MG63 (cell line): ENCODE data around the gene ACTN4. TPM values are rescaled to one million over a fixed set of nuclear protein-coding genes. Genes with fewer than 3 reads are reported as not detected.

Experiments
- DNase-seq: peaks from one replicate; pipeline ENCODE4 v3.0.0-alpha.2; 2020
- H3K27me3 ChIP-seq: fragments of 250-450 bp; sonication (Bioruptor Pico); 2 replicates; pipeline ENCODE4 v1.5.1; 2020; ENCODE audit warnings: mild to moderate bottlenecking, moderate library complexity
- H3K36me3 ChIP-seq: fragments of 250-450 bp; sonication (Bioruptor Pico); 2 replicates; pipeline ENCODE4 v1.5.1; 2020; ENCODE audit warnings: mild to moderate bottlenecking, moderate library complexity
- H3K4me3 ChIP-seq: fragments of 250-450 bp; sonication (Bioruptor Pico); 2 replicates; pipeline ENCODE4 v1.5.1; 2020; ENCODE audit warnings: mild to moderate bottlenecking, moderate library complexity
- H3K9me3 ChIP-seq: fragments of 250-450 bp; sonication (Bioruptor Pico); 2 replicates; pipeline ENCODE4 v1.5.1; 2020; ENCODE audit warnings: mild to moderate bottlenecking, moderate library complexity
- total RNA-seq: library from RNA; depleted of rRNA; stranded (reverse); fragments of >200 nt; shearing (Covaris generic); gene quantifications from 2 replicates; pipeline ENCODE4 v1.2.3, GENCODE V29; 2014; ENCODE audit warnings: low replicate concordance

ACTN4 gene
- total RNA-seq, 1 experiment from 2014 or later = 621 TPM

DNA sequence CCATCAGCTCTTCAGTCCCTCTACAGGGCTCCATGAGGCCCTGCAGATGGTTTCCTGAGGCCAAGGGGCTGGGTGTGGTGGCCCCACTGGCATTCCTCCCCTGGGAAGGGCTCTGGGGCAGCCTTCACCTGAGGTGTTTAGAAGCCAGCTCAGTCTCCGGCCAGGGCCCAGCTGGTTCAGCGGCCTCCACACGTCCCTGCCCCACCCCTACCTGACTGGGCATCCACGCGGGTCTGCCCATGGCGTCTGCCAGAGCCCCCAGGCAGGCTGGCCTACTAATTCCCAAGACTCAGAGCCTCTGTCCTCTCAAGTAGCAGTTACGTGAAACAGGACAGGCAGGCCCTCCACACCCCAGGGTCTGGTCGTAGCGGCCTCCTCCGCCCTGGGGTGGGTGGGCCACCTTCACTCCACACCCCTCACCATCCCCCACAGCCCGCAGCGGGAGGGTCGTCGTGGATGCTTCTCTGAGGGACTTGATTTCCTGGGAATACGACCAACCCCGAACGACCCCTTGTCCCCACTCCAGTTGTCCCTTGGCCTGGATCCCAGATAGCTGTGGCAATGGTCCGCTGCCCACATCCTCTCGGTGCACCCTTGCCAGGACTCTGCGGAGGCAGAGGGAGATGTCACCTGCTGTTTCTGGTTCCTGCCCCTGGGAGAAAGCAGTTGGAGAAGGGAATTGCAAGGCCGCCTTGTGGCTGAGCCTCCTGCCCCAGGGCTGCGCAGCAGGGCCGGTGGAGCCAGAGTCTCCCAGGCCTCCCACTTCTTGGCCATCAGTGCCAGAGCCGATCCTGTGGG lies 72.5 kb downstream of the ACTN4 start:
- H3K4me3 ChIP-seq = no peak overlapping the region
- no peak for DNase-seq
- no peaks in the 10 kb centered on the region for H3K27me3 ChIP-seq
- peaks cover 100% of the 10 kb centered on the region for H3K36me3 ChIP-seq
- no peaks in the 10 kb centered on the region for H3K9me3 ChIP-seq

DNA sequence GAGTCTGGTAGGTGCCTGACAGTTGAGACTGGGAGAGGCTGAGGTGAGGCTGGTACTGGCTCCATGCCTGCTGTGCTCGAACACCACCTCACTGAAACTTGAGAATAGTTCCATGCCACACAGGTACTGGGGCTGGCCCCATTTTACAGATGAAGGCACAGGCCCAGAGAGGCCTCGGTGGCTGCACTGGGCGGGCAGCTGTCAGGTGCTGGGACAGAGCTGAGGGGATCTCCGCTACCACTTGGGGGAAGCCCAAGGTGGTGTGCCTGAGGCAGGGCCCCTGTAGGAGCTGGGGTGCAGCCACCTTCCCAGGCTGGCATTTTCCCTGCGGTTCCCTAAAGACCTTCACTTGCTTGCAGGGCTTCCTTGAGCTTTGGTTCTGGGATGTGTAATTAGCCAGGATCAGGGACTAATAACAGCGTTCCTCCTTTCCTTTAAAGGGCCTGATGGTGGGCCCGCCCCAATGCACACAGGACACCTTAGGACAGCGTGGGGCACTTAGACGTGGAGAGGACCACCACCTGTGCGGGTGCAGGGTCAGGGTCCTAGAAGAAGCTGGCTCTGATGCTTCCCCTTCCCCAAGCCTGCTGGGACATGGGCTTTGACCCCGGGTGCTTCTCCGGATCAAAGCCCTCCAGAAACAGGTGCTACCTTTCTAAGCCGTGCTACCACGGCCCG lies 73.2 kb downstream of the ACTN4 start:
- no peaks in the 10 kb centered on the region for H3K27me3 ChIP-seq
- H3K4me3 ChIP-seq = no peak overlapping the region
- DNase-seq = no peak
- no peaks in the 10 kb centered on the region for H3K9me3 ChIP-seq
- H3K36me3 ChIP-seq = peaks cover 100% of the 10 kb centered on the region

DNA sequence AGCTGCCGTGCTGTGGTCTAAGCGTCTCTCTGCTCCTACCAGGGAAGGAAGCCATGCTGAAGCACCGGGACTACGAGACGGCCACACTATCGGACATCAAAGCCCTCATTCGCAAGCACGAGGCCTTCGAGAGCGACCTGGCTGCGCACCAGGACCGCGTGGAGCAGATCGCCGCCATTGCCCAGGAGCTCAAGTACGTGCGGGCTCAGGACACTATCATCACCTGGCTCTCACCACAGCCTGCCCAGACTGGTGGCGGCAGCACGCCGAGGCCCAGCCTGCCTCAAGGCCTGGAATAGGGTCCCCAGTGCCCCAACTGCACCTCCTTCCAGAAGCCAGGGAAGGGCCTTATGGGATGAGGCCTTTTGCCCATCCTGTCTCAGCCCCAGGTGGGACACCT lies 74.0 kb downstream of the ACTN4 start:
- Histone ChIP-seq H3K4me3 (no peak overlapping the region), H3K27me3 (no peaks in the 10 kb centered on the region), H3K9me3 (no peaks in the 10 kb centered on the region), H3K36me3 (peaks cover 100% of the 10 kb centered on the region)
- no peak for DNase-seq

DNA sequence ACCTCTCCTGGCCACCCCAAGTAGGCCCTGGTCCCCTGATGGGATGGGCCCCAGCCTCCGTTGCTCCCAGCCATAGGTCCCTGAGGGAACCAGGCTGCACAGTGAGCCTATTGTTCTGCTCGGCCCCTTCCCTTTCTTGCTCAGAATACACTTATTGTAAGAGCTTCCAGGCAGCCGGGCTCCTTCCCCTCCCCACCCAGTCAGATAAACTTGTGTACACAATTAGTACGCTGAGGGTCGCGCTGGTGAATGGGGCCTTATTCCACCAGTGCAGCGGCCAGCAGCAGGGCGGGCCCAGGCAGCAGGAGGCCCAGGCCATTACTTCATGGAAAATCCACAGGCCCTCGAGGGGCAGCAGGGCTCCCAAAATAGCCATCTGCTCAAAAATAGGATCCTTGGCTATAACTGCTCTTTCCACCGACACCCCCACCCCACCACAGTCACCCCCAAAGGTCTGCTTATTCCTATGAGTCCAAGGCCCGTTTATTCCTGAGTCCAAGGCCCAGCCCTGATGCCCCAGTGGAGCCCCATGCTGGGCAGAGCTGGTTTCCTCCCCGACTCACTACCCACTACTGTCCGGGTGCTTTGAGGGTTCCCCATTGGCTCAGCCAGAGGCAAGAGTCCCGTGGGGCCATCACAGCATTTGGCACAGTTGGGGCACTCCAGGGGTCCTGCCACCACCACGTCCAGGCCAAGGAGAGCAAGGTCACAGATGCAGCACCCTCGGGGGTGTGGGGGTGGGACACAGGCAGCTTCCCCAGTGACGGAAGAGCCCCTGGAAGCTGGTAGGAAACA lies 74.7 kb downstream of the ACTN4 start:
- DNase-seq = no peak
- Histone ChIP-seq H3K27me3 (no peaks in the 10 kb centered on the region), H3K9me3 (no peaks in the 10 kb centered on the region), H3K36me3 (peaks cover 100% of the 10 kb centered on the region), H3K4me3 (no peak overlapping the region)

DNA sequence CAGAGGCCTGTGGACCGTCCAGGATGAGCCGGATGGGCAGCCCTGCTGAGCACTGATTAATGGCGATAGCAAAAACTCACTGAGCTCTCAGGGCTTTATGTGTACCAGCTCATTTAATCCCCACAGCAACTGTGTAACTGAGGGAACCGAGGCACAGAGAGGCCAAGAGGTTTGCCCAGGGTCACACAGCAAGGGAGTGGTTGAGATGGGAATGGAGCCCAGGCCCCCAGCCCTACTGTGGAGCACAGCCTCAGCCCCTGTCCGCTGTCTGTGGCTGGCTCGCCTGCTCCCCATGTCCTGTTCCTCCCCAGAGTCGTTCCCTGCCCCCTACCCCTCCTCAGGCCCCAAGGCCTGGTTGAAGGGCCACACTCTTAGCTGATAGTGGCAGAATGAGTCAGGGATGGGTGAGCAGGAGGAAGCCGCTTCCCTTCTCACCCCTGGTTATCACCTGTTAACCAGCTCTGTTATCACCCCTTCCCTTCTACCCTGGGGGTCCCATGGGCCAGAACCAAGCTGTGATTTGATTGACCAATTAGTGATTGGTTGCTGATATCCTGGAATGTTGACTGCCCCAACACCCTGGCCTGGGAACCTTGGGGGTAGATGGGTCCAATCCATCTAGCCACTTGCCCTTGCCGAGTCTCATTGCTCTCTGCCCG lies 75.6 kb downstream of the ACTN4 start:
- Histone ChIP-seq H3K27me3 (no peaks in the 10 kb centered on the region), H3K4me3 (no peak overlapping the region), H3K36me3 (peaks cover 100% of the 10 kb centered on the region), H3K9me3 (no peaks in the 10 kb centered on the region)
- DNase-seq = no peak

DNA sequence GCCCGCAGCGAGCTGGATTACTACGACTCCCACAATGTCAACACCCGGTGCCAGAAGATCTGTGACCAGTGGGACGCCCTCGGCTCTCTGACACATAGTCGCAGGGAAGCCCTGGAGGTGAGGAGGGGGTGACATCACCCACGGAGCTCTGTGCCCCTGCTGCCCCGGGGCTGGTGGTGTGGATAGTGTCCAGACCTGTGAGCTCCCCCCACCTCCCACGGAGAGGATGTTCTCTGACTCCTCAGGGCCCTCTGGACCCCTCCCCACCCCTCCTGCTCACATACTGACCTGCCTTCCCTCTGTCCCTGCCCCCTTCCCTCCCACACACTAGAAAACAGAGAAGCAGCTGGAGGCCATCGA lies 76.1 kb downstream of the ACTN4 start:
- DNase-seq = no peak
- Histone ChIP-seq H3K27me3 (no peaks in the 10 kb centered on the region), H3K4me3 (no peak overlapping the region), H3K9me3 (no peaks in the 10 kb centered on the region), H3K36me3 (peaks cover 98% of the 10 kb centered on the region)

DNA sequence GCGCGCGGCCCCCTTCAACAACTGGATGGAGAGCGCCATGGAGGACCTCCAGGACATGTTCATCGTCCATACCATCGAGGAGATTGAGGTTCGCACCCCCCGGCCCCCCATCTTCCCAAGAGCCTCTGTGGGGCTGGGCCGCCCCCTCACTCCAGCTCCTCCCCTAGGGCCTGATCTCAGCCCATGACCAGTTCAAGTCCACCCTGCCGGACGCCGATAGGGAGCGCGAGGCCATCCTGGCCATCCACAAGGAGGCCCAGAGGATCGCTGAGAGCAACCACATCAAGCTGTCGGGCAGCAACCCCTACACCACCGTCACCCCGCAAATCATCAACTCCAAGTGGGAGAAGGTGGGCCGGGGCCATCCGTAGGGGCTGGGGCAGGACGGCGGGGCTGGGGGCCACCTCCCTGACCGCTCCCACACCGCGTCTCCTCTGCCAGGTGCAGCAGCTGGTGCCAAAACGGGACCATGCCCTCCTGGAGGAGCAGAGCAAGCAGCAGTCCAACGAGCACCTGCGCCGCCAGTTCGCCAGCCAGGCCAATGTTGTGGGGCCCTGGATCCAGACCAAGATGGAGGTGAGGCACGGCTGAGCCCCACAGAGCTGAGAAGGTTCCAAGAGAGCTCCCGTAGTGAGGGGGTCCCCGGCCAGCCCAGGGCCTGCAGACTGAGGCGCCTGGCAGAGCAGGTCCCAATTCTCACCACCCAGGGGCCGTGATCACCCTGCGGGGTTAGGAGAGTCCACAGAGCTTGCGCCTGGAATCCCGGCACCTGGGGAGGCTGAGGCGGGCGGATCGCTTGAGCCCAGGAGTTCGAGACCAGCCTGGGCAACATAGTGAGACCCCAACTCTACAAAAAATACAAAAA lies 76.8 kb downstream of the ACTN4 start:
- no peaks in the 10 kb centered on the region for H3K9me3 ChIP-seq
- no peak overlapping the region for H3K4me3 ChIP-seq
- peaks cover 98% of the 10 kb centered on the region for H3K36me3 ChIP-seq
- no peak for DNase-seq
- no peaks in the 10 kb centered on the region for H3K27me3 ChIP-seq

DNA sequence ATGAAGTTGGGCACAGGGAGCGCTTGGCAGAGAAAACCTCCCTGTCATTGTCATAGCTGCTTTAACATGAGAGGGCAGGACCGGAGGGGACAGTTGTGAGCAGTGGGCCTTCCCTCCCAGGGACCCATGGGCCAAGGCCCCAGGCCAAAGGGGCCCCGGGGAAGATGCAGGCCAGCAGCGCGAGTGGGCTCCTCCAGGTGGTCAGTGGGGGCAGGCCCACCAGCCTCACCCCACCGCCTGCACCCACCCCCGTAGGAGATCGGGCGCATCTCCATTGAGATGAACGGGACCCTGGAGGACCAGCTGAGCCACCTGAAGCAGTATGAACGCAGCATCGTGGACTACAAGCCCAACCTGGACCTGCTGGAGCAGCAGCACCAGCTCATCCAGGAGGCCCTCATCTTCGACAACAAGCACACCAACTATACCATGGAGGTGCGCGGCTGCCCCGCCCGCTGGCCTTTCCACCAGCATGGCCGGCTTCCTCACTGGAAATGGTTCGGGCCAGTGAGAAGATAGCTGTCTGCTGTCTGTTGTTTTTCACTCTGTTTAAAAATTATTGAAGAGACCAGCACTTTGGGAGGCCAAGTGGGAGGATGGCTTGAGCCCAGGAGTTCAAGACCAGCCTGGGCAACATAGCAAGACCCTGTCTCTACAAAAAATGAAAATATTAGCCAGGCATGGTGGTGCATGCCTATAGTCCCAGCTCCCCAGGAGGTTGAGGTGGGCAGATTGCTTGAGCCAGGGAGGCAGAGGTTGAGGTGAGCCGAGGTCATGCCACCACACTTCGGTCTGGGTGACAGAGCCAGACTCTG lies 78.2 kb downstream of the ACTN4 start:
- peaks cover 91% of the 10 kb centered on the region for H3K36me3 ChIP-seq
- H3K27me3 ChIP-seq = no peaks in the 10 kb centered on the region
- no peaks in the 10 kb centered on the region for H3K9me3 ChIP-seq
- no peak overlapping the region for H3K4me3 ChIP-seq
- no peak for DNase-seq

DNA sequence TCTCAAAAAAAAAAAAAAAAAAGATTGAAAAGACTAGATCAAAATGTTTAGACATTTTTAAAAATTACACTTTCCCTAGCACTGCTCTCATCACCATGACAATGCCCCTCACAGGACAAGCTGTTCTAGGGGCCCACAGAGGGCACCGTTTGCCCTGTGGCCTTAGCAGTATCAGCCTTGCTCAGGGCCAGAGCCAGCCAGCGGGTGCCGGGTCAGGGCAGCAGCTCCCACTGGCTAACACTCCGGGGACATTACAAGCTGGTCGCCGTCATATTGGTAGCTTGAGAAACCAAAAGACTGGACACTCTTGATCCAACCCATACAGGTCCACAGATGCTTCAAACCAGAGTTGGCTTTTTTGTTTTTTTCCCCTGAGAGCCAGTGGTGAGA lies 78.8 kb downstream of the ACTN4 start:
- DNase-seq = no peak

DNA sequence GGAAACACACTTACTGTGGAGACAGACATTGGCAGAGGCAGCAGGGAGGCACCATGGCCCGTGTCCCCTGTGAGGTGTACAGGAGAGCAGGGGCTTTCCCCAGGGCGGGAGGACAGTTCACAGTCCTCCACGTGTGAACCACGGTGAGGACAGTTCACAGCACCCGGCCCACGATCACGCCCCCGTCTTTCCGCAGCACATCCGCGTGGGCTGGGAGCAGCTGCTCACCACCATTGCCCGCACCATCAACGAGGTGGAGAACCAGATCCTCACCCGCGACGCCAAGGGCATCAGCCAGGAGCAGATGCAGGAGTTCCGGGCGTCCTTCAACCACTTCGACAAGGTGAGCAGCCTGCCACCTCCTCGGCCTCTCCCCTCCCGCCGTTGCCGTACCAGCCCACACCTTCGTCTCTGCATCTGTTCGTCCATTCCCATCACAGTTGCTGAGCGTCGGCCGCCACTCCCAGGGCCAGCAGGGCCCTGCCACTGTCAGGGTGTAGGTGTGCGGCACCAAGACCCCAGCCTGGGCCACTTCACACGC lies 79.4 kb downstream of the ACTN4 start:
- no peaks in the 10 kb centered on the region for H3K9me3 ChIP-seq
- DNase-seq = no peak

More for the DNA sequence above, 78.8 kb downstream of the ACTN4 start:
- no peaks in the 10 kb centered on the region for H3K9me3 ChIP-seq
- no peak overlapping the region for H3K4me3 ChIP-seq
- H3K36me3 ChIP-seq = peaks cover 91% of the 10 kb centered on the region
- no peaks in the 10 kb centered on the region for H3K27me3 ChIP-seq

DNA sequence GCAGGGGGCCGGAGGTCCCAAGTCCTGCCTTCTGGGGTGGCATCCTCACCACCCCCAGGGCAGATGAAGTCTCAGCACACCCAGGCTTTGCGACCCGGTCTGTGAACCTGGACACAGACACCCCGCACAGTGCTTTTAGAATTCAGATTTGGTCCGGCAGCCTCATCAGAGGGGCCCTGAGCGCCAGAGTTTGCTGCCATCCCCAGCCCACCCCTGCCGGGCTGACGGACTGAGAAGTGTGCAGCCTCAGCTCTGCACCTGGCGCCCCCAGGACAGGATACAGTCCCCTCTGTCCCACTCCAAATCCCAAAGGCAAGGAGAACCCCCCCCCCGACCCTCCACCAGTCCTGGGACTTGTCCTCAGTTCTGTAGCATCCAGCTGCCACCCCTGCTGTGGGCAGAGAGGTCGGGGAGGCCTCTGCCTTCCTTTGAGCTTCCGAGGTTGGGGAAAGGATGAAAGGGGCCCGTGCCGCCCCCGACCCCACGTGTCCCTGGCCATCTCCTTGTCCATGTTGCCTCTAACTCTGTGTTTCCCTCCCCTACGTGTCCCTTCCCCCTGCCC lies 79.9 kb downstream of the ACTN4 start:
- no peaks in the 10 kb centered on the region for H3K27me3 ChIP-seq
- no peaks in the 10 kb centered on the region for H3K9me3 ChIP-seq
- peaks cover 91% of the 10 kb centered on the region for H3K36me3 ChIP-seq
- H3K4me3 ChIP-seq = no peak overlapping the region
- DNase-seq = no peak

More for the DNA sequence above, 79.4 kb downstream of the ACTN4 start:
- H3K4me3 ChIP-seq = no peak overlapping the region
- H3K27me3 ChIP-seq = no peaks in the 10 kb centered on the region
- H3K36me3 ChIP-seq = peaks cover 91% of the 10 kb centered on the region

DNA sequence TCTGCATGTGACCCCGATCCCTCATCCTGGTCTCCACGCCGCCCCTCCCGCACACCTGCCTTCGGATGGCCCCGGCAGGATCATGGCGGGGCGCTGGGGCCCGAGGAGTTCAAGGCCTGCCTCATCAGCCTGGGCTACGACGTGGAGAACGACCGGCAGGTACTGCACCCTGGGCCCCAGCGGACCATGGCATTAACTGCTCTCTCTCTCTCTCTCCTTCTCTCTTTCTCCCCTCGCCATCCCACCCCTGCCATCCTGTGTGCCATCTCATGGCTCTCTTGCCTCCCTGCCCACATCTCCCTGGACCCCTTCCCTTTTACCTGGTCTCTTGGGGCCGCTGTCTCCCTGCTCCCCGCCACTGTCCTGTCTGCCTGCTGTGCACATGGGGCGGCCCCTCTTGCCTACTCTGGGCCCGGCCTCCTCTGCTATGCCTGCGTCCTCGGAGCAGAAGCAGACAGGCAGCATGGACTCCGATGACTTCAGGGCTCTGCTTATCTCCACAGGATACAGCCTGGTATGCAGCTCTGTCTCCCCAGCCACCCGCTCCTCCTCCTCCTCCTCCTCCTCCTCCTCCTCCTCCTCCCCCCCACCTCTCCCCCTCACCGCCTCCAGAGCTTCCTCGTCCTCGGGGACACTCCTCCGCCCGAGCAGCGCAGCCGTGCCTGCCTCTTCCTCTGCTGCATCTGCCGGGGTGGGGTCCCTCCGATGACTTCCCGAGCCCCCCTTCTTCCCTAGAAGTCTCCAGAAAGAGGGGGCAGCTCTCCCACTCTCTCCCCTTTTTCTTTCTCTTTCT lies 80.6 kb downstream of the ACTN4 start:
- DNase-seq = no peak
- H3K36me3 ChIP-seq = peaks cover 91% of the 10 kb centered on the region
- no peaks in the 10 kb centered on the region for H3K9me3 ChIP-seq
- H3K27me3 ChIP-seq = no peaks in the 10 kb centered on the region
- H3K4me3 ChIP-seq = no peak overlapping the region

DNA sequence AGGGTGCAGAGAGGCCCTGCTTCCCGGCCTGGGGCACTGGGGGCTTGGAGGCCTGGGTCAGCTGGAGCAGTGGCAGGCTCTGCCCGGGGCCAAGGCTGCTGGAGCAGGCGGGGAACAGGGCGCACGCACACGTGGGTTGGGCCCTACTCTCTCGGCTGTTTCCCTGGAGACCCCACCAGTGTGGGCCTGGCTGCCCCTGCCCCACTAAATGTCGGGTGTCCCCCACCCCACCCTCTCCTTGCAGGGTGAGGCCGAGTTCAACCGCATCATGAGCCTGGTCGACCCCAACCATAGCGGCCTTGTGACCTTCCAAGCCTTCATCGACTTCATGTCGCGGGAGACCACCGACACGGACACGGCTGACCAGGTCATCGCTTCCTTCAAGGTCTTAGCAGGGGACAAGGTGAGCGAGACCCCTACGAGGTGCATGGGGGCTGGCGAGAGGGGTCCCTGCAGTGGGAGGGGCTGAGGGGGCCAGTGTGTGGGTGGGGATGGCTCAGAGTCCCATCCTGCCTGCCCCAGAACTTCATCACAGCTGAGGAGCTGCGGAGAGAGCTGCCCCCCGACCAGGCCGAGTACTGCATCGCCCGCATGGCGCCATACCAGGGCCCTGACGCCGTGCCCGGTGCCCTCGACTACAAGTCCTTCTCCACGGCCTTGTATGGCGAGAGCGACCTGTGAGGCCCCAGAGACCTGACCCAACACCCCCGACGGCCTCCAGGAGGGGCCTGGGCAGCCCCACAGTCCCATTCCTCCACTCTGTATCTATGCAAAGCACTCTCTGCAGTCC lies 81.5 kb downstream of the ACTN4 start:
- DNase-seq = no peak
- Histone ChIP-seq H3K27me3 (no peaks in the 10 kb centered on the region), H3K36me3 (peaks cover 91% of the 10 kb centered on the region), H3K4me3 (no peak overlapping the region), H3K9me3 (no peaks in the 10 kb centered on the region)
